NCI-H345 treated with DMSO at 0.1 percent for 48 hours (cell line): ENCODE data around the gene PLIN4.
"Not testable (repeated sequence)": the region's sequence is repeated elsewhere in the genome, so short reads cannot be mapped to it uniquely, and the experiment has no call there.

ENCODE experiments used
- DNase-seq: peaks from one replicate; lab custom pipeline; 2025; ENCODE audit not compliant: unreplicated experiment; lab: John Stamatoyannopoulos, UW

The PLIN4 gene

DNA sequence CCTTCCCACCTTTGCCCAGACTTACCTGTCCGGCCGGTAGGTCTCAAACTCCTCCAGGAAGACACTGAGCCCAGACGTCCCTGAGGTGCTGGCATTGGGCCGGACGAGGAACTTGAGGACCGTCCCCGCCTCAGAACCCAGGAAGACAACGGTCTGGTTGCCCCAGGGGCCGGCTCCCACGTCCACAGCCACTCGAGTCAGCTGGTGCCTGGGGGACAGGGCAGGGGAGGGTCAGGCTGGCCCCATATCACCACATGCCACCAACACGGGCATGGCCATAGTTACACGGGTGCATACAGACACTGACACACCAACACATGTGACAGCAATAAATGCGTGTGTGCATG lies 29.9 kb upstream of the PLIN4 start:
- no peak for DNase-seq

- no peak for DNase-seq
Observed at GRCh38 chr19:4547303-4548237, 29.3 kb upstream of the PLIN4 start.

- no peak for DNase-seq
Observed at GRCh38 chr19:4543842-4544647, 25.8 kb upstream of the PLIN4 start.

DNA sequence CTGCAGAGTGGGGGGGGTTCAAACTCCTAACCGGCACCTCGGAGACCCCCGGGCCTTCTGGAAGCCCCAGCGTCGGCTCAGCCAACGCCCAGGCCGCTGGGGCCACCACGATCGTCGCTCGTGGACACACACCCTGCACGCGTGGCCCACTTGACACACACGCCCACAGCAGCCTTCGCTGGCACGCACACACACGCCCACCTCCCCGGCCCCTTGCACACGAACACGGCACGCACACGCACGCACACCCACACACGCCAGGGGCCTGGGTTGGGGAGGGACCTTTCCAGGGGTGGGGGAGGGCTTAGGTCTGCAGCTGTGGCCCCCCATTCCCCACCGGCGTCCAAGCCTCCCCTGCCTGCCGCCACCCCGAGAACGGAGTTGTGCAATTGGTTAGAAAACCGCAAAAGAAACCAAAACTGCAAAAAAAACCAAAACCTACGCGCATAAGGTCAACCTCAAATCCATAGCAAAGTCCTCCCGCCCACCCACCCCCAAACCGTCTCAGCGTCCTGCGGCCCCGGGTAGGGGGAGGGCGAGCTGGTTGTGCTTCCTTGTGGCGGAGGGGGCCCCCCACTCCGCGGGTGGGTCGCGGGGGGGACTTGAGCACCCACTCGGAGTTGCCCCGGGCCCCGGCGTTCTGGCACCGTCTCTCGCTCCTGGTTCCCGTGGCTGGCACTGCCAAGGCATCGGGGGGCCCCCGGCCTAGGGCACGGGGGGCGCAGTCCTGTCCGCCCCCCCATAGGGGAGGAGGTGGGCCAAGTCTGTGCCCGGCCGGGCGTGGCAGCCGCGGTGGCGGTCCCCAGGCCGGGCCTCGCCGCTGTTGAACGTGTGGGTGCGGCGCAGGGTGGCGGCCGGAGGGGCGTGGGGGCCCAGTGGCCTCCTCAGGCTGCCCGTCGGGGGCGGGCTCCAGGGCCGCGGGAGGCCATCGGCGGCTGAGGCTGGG lies 24.9 kb upstream of the PLIN4 start:
- DNase-seq = no peak

DNA sequence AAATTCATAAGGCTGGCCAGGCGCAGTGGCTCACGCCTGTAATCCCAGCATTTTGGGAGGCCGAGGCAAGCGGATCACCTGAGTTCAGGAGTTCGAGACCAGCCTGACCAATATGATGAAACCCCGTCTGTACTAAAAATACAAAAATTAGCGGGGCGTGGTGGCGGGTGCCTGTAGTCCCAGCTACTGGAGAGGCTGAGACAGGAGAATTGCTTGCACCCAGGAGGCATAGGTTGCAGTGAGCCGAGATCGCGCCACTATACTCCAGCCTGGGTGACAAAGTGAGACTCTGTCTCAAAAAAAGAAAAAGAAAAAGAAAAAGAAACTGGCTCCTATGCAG lies 23.5 kb upstream of the PLIN4 start:
- not testable (repeated sequence) for DNase-seq

GRCh38 chr19:4541114-4541805 lies 23.0 kb upstream of the PLIN4 start:
- no peak for DNase-seq

DNA sequence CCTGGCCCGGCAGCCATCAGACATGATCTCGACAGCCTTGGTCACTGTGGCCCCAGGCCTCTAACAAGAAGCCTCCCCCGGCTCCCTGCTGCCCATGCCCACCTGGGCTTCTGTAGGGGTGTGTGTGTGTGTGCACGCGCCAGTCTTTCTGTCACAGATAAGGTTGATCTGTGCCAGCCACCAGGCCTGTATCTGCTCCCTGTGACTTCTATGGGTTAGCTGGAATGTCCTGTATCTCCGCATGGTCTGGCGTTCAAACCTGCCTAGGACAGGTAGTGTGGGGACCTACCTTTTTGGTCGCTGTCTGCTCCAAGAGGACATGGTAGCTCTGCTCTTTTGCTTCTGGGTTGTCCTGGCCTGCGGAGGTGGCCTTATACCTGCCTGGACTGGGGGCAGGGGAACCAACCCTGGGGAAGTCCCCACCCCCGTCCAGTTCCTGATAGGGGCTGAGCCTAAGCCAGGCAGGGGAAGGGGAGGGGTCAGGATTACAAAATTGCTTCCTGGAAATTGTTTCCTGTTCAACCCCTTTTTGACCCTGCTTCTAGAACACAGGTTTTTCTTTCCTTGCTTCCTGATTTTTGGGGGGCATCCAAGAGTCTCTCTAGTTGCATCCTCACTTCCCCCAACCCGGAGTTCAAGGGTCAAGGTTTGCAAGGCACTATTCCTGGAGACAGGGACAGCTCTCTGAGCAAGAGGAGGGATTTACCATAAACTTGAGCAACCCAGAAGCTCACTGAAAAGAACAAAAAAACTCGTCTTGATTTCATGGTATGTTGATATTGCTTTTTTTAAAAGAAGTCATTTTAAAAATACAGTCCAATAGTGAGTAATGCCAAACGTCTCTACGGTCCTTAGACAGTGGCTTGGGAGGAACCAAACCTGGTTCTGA lies 21.7 kb upstream of the PLIN4 start, which contains the start of gene LRG1:
TSS of gene LRG1 (minus strand) at position 344 of the 889 bp plus-strand sequence. CDS start at position 321, 23 bp downstream.
- no peak for DNase-seq

DNA sequence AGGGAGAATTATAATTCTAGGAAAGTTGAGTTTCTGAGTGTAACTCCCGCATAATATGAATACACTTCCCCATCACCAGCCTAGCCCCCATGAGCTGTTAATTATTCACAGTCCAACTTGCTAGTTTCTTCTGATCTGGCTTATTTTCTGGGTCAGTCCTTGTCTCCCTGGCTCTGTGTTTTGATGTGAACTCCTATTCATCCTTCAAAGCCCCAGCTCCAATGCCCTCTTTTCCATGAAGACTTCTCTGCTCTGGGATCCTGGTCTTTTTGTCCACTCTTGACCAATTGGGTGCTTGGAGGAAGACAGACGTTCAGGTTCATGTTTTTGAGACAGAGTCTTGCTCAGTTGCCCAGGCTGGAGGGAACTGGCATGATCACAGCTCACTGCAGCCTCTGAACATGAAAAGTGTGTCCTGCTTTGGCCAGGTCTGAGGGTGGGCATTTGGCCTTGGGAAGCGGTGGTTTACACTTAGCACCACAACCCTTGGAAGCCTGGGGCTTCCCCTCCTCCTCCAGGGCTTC lies 20.9 kb upstream of the PLIN4 start:
- DNase-seq = no peak

DNA sequence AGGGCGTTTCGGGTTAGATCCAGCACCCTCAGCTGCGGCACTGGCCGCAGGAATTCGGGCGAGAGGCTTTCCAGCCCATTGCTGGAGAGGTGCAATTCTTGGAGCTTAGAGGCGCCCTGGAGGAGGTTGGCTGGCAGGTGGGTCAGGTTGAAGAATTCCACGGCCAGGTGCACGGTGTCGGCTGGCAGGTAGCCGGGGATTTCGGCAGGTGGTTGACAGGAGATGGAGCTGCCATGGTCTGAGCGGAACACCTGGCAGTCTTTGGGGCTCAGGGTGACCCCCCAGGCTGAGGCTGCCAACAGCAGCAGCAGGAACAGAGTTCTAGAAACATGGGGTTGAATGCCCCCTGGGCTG lies 20.3 kb upstream of the PLIN4 start:
- DNase-seq = no peak

DNA sequence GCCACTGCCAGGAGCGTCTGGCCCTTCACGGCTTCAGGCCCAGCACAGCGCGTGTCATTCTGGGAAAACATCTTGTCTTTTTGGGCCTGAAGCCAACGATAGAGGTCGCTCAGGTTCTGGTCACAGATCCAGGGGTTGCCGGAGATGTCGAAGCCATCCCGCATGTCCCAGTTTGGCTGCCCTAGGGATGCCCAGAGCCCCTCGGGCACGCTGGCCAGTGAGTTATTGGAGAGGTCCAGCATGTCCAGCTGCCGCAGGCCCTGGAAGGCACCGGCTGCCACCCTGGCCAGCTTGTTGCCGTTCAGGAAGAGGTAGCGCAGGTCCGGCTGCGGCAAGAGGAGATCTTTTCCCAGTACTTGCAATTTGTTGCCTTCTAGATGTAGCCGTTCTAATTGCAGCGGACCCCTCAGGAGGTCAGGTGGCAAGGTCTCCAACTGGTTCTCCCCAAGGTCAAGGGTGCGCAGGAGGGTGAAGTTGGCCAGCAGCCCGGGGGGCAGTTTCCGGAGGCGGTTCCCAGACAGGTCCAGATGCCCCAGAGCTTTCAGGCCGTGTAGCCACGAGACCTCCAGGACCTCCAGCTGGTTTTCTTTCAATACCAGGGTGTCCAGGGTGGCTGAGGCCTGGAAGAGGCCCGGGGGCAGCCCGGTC lies 19.8 kb upstream of the PLIN4 start:
- DNase-seq = no peak

GRCh38 chr19:4536798-4537197 lies 18.5 kb upstream of the PLIN4 start:
- DNase-seq = no peak

GRCh38 chr19:4534836-4535658 lies 16.8 kb upstream of the PLIN4 start, which contains the start of gene PLIN5:
TSS of gene PLIN5 (minus strand) at chr19:4535224. CDS start at chr19:4534074, 1,150 bp downstream.
- DNase-seq = peak; percentile 44

DNA sequence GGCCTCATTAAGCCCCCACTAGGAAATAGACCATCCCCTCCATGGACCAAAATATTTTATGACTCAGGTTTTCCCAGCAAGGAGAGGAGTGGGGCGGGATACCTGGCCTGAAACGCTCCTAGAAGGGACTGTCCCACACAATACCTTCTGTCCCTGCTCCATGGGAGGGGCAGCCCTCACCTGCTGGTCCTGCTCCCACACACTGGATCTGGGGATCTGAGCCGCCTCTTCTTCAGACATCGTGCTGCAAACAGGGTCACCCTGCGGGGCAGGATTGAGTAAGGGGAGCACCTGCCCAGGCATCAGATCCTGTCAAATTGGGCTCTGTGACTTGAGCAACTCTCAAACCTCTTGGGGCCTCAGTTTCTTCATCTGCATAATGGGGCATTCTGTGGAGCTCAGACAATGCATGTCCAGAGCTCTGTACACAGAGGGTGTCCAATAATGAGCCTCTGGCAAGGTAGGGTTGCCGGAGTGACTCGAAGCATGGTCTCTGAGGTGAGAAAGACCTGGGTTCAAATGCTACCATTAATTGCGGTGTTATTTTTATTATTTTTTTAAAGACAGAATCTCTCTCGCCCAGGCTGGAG lies 15.6 kb upstream of the PLIN4 start:
- no peak for DNase-seq

DNA sequence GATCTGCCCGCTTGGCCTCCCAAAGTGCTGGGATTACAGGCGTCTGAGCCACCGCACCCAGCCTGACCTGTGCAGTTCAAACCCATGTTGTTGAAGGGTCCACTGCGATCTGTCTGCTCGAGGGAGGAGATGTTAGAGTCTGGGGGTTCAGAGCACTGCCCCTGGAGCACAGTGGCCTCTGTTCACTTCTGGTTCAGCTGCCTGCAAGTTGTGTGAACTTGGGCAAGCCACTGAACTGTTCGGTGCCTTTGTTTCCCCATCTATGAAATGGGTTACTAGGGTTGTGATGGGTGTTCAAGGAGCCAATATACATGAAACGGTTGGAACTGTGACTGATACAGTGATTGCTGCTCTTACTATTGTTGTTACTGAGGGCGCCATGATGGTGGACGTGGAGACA lies 15.0 kb upstream of the PLIN4 start:
- DNase-seq = no peak

DNA sequence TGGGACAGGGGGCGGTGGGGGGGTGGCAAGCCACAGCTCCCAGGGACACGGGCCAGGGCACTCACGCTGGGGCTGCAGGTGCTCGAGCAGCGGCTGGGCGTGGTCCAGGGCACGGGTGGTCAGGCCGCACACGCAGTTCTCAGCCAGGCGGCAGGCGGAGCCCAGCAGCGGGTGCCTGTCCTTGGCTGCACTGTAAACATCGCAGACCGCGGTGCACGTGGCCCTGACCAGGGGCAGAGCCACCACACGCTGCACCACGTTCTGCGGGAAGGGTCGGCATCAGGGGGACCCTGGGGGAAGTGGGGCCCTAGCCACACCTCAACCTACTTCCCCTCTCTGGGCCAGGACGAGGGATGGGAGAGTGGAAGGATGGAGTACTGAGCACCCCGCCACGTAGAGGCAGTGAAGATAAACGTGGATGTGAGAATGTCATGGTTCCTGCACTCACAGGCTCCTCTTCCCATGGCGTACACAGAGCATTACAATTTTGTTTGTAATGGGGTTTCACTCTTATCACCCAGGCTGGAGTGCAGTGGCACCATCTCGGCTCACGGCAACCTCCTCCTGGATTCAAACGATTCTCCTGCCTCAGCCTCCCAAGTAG lies 13.4 kb upstream of the PLIN4 start:
- DNase-seq = no peak

GRCh38 chr19:4529924-4530522 lies 11.7 kb upstream of the PLIN4 start:
- DNase-seq = no peak

DNA sequence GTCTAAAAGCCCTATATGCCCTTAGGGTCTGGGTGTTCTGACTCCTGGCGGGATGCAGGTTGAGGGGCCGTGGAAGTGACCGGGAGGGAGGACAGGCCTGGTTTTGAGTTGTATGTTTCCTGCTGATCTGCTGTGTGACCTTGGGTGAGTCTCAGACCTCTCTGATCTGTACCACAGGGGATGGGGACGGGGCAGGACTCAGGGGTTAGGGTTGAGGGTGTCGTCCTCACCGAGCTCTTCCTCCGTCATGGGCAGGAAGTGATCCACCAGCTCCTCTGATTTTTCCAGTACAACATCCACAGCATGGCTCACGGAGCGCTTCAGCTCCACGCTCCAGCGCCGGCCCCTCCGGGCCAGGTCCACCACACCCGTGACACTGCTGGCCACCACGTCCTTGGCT lies 10.6 kb upstream of the PLIN4 start:
- DNase-seq = no peak
